Breast epithelium (tissue), 3 donors: Measurements from ENCODE around the gene TMEM108.

ENCODE experiments used
- CTCF ChIP-seq, 3 donors: fragments of 450-650 bp; IDR thresholded peaks; one replicate each; pipeline ENCODE4 v1.5.1; 2016 to 2017; ENCODE audit warnings: antibody characterized with exemption in 3 of 3, mild to moderate bottlenecking in 3 of 3, moderate library complexity in 3 of 3
- POLR2AphosphoS5 ChIP-seq, 3 donors: sonication (generic); formaldehyde crosslinking; IDR thresholded peaks; one replicate each; pipeline ENCODE4 v1.6.1; 2017; ENCODE audit warnings: antibody characterized with exemption in 3 of 3

- TF ChIP-seq CTCF (IDR thresholded peaks at IDR 0.05): no peak
- no peak for TF ChIP-seq POLR2AphosphoS5 (IDR thresholded peaks at IDR 0.05)
These were observed 198.7 kb downstream of the TMEM108 start for GRCh38 chr3:133236901-133237300.
